M059J (cell line): ENCODE data around the gene EPHA5. TPM values are rescaled to one million over a fixed set of nuclear protein-coding genes. Genes with fewer than 3 reads are reported as not detected.
"Not testable (repeated sequence)": the region's sequence is repeated elsewhere in the genome, so short reads cannot be mapped to it uniquely, and the experiment has no call there.

ENCODE experiments used
- DNase-seq: peaks from one replicate; pipeline ENCODE4 v3.0.0-alpha.2; 2012; ENCODE audit warnings: low read depth
- total RNA-seq: library from RNA; depleted of rRNA; stranded (reverse); fragments of >200 nt; shearing (Covaris generic); gene quantifications from 2 replicates; pipeline ENCODE4 v1.2.3, GENCODE V29; 2014

Gene EPHA5
- total RNA-seq, 1 experiment from 2014 or later = 9.6 TPM

GRCh38 chr4:65370709-65371108 lies 299.6 kb downstream of the EPHA5 start:
- DNase-seq = no peak

GRCh38 chr4:65367306-65367705 lies 303.0 kb downstream of the EPHA5 start:
- DNase-seq = peak; percentile 19

GRCh38 chr4:65358914-65359313 lies 311.4 kb downstream of the EPHA5 start:
- no peak for DNase-seq

- no peak for DNase-seq
Measured at GRCh38 chr4:65353098-65353497, 317.2 kb downstream of the EPHA5 start.

GRCh38 chr4:65344278-65344825 lies 325.9 kb downstream of the EPHA5 start:
- peak; percentile 0 for DNase-seq

- no peak for DNase-seq
Measured at GRCh38 chr4:65343342-65343741, 326.9 kb downstream of the EPHA5 start.

GRCh38 chr4:65341557-65341956 lies 328.7 kb downstream of the EPHA5 start:
- no peak for DNase-seq

GRCh38 chr4:65340382-65341109 lies 329.7 kb downstream of the EPHA5 start:
- no peak for DNase-seq

GRCh38 chr4:65337371-65337770 lies 332.9 kb downstream of the EPHA5 start:
- DNase-seq = no peak

GRCh38 chr4:65336465-65336864 lies 333.8 kb downstream of the EPHA5 start:
- no peak for DNase-seq

GRCh38 chr4:65316534-65316933 lies 353.8 kb downstream of the EPHA5 start:
- DNase-seq = no peak

- DNase-seq = no peak
Measured at GRCh38 chr4:65311120-65311519, 359.2 kb downstream of the EPHA5 start.

GRCh38 chr4:65310586-65310985 lies 359.7 kb downstream of the EPHA5 start:
- no peak for DNase-seq

GRCh38 chr4:65308626-65309025 lies 361.7 kb downstream of the EPHA5 start:
- DNase-seq = not testable (repeated sequence)

- DNase-seq = peak; percentile 32
Measured at GRCh38 chr4:65302145-65302544, 368.1 kb downstream of the EPHA5 start.

GRCh38 chr4:65296246-65296645 lies 374.0 kb downstream of the EPHA5 start:
- DNase-seq = no peak

GRCh38 chr4:65287071-65287470 lies 383.2 kb downstream of the EPHA5 start:
- no peak for DNase-seq
